Keratinocyte (primary cell): ENCODE data around the gene LEMD1. TPM values are rescaled to one million over a fixed set of nuclear protein-coding genes. Genes with fewer than 3 reads are reported as not detected.

Source experiments
- DNase-seq: peaks from one replicate; pipeline ENCODE4 v3.0.0-alpha.2; 2011; ENCODE audit warnings: low read depth, missing footprints, low spot score
- FAIRE-seq: peaks from 2 replicates; lab custom pipeline; 2011; peaks lifted over from hg19 to GRCh38; lab: Jason Lieb, UNC
- H2AFZ ChIP-seq: 2 replicates; pipeline ENCODE4 v1.6.0; 2012; ENCODE audit warnings: low read length, control low read depth, inconsistent platforms; ENCODE audit not compliant: control insufficient read depth
- H3K27ac ChIP-seq: 2 replicates; pipeline ENCODE4 v1.5.1; 2011; ENCODE audit warnings: low read length; ENCODE audit not compliant: control insufficient read depth, insufficient read depth
- H3K27me3 ChIP-seq: 3 replicates; pipeline ENCODE4 v1.6.0; 2011; ENCODE audit warnings: low read length; ENCODE audit not compliant: control insufficient read depth, insufficient read depth; ENCODE audit errors: extremely low read depth
- H3K36me3 ChIP-seq, 2 experiments: 2 replicates in 1 of 2; 3 replicates in 1 of 2; pipeline ENCODE4 v1.5.1; 2011; ENCODE audit warnings: low read length in 2 of 2, mild to moderate bottlenecking in 1 of 2; ENCODE audit not compliant: control insufficient read depth in 2 of 2, insufficient read depth in 2 of 2; ENCODE audit errors: extremely low read depth in 1 of 2
- H3K4me1 ChIP-seq: 3 replicates; pipeline ENCODE4 v1.5.1; 2011; ENCODE audit warnings: low read length; ENCODE audit not compliant: control insufficient read depth, insufficient read depth; ENCODE audit errors: extremely low read depth
- H3K4me2 ChIP-seq: 3 replicates; pipeline ENCODE4 v1.6.0; 2011; ENCODE audit warnings: low read depth, low read length; ENCODE audit not compliant: control insufficient read depth, insufficient read depth; ENCODE audit errors: extremely low read depth
- H3K4me3 ChIP-seq, 3 experiments: fragments of 200-600 bp in 1 of 3; sonication (generic) in 1 of 3; 2 replicates in 2 of 3; 3 replicates in 1 of 3; pipeline ENCODE4 v1.5.1; 2011 to 2016; ENCODE audit warnings: low read length in 3 of 3, mild to moderate bottlenecking in 3 of 3, control low read depth in 2 of 3, inconsistent platforms in 1 of 3, low read depth in 1 of 3, mixed read lengths in 1 of 3, mixed run types in 1 of 3, moderate library complexity in 1 of 3; ENCODE audit not compliant: control insufficient read depth in 2 of 3, insufficient read depth in 2 of 3; ENCODE audit errors: extremely low read depth in 1 of 3
- H3K79me2 ChIP-seq: 2 replicates; pipeline ENCODE4 v1.6.0; 2012; ENCODE audit warnings: low read length; ENCODE audit not compliant: control insufficient read depth, insufficient read depth
- H3K9ac ChIP-seq: 3 replicates; pipeline ENCODE4 v1.6.0; 2011; ENCODE audit warnings: low read length; ENCODE audit not compliant: control insufficient read depth, insufficient read depth; ENCODE audit errors: extremely low read depth
- H3K9me1 ChIP-seq: 3 replicates; pipeline ENCODE4 v1.6.0; 2011; ENCODE audit warnings: low read length; ENCODE audit not compliant: control insufficient read depth, insufficient read depth; ENCODE audit errors: extremely low read depth
- H3K9me3 ChIP-seq: 2 replicates; pipeline ENCODE4 v1.5.1; 2012; ENCODE audit warnings: low read depth, low read length; ENCODE audit not compliant: control insufficient read depth
- H4K20me1 ChIP-seq: 3 replicates; pipeline ENCODE4 v1.6.0; 2011; ENCODE audit warnings: low read length; ENCODE audit not compliant: control insufficient read depth, insufficient read depth; ENCODE audit errors: extremely low read depth
- CTCF ChIP-seq, 3 experiments: IDR thresholded peaks in 1 of 3; conservative IDR thresholded peaks in 1 of 3; optimal IDR thresholded peaks in 1 of 3; 2 replicates in 2 of 3; 3 replicates in 1 of 3; pipeline versions ENCODE3 to v1.5.1; 2011; ENCODE audit warnings: low read length in 3 of 3, mild to moderate bottlenecking in 3 of 3, moderate library complexity in 2 of 3, control low read depth in 1 of 3, inconsistent platforms in 1 of 3; ENCODE audit not compliant: insufficient read depth in 2 of 3; ENCODE audit errors: extremely low read depth in 1 of 3
- EZH2 ChIP-seq: IDR thresholded peaks from one replicate; pipeline ENCODE4 v1.6.1; 2012; ENCODE audit warnings: inconsistent platforms, mild to moderate bottlenecking, low read length, moderate library complexity
- dilution Hi-C: fragments of 300-500 bp; cut with MboI; formaldehyde crosslinking; loops from one replicate; pipeline ENCODE4 v1.7.0; 2020; ENCODE audit warnings: low sequenced_read_pairs; ENCODE audit not compliant: extremely low pct_ligation_motif_present
- polyA plus RNA-seq, 5 experiments: library from polyadenylated mRNA; depleted of rRNA in 3 of 5; stranded (reverse) in 3 of 5; stranded (forward) in 1 of 5; unstranded in 1 of 5; fragments of >200 nt; gene quantifications; 1 replicate in 1 of 5; 2 replicates in 3 of 5; 3 replicates in 1 of 5; pipeline versions ENCODE4 v1.2.1 to v1.2.3, GENCODE V29; 2011 to 2012; ENCODE audit warnings: missing spikeins in 2 of 5, low read depth in 1 of 5, low replicate concordance in 1 of 5

LEMD1 gene
- polyA plus RNA-seq, 1 donor (not counting 4 experiments of a cell fraction or from before 2014, with no cell fraction given): 1.9 TPM

GRCh38 chr1:205440121-205440475 lies 18.2 kb upstream of the LEMD1 start:
- TF ChIP-seq EZH2: no peak
- H3K4me3 ChIP-seq: no peak overlapping the region
- no peaks in the 10 kb centered on the region for H3K9me3 ChIP-seq
- peaks cover 7% of the 10 kb centered on the region for H4K20me1 ChIP-seq
- peaks cover 10% of the 10 kb centered on the region for H3K79me2 ChIP-seq
- dilution Hi-C loops: no loop called here
- peak overlapping the region; percentile 60 for H3K9ac ChIP-seq
- H2AFZ ChIP-seq: no peak overlapping the region
- no peak for DNase-seq
- FAIRE-seq: no peak
- H3K27ac ChIP-seq: peak overlapping the region; percentile 70
- H3K4me1 ChIP-seq: peaks cover 42% of the 10 kb centered on the region
- H3K9me1 ChIP-seq: peaks cover 7% of the 10 kb centered on the region
- H3K36me3 ChIP-seq: peaks cover 7 to 13% of the 10 kb centered on the region in 2 experiments
- H3K27me3 ChIP-seq: no peaks in the 10 kb centered on the region
- no peak overlapping the region for H3K4me2 ChIP-seq

- H3K79me2 ChIP-seq: no peaks in the 10 kb centered on the region
- no peak overlapping the region for H2AFZ ChIP-seq
- peaks cover 5% of the 10 kb centered on the region for H4K20me1 ChIP-seq
- FAIRE-seq (no peak), DNase-seq (no peak)
- H3K4me3 ChIP-seq: no peak overlapping the region
- H3K4me1 ChIP-seq: peaks cover 39% of the 10 kb centered on the region
- H3K9ac ChIP-seq: no peak overlapping the region
- H3K9me1 ChIP-seq: peaks cover 7% of the 10 kb centered on the region
- H3K9me3 ChIP-seq: no peaks in the 10 kb centered on the region
- H3K4me2 ChIP-seq: no peak overlapping the region
- H3K36me3 ChIP-seq: peaks cover 7 to 11% of the 10 kb centered on the region in 2 experiments
- H3K27me3 ChIP-seq: no peaks in the 10 kb centered on the region
- TF ChIP-seq CTCF (optimal IDR thresholded peaks at IDR 0.05 in 1 of 3, IDR thresholded peaks at IDR 0.05 in 1 of 3, conservative IDR thresholded peaks at IDR 0.05 in 1 of 3; ENCODE audit: extremely low read depth in 1 of 3, insufficient read depth in 2 of 3, low read length in 3 of 3): peak; percentile 44 to 62 (median 51)
- TF ChIP-seq EZH2: no peak
- dilution Hi-C loops: no loop called here
- no peak overlapping the region for H3K27ac ChIP-seq
Observed at GRCh38 chr1:205438213-205439158, 16.6 kb upstream of the LEMD1 start.
